WTC11 (cell line): ENCODE measurements around the gene NTF3.

Experiments used
- CREB1 ChIP-seq: sonication (generic); formaldehyde crosslinking; IDR thresholded peaks from 2 replicates; pipeline ENCODE4 v1.8.0; 2023; ENCODE audit warnings: mild to moderate bottlenecking, missing genetic modification reagents
- CTCF ChIP-seq: fragments of 200-600 bp; IDR thresholded peaks from 2 replicates; pipeline ENCODE4 v1.8.0; 2022; ENCODE audit warnings: antibody characterized with exemption
- ESRRA ChIP-seq: sonication (generic); formaldehyde crosslinking; IDR thresholded peaks from 2 replicates; pipeline ENCODE4 v1.8.1; 2022; ENCODE audit warnings: mild to moderate bottlenecking, missing genetic modification reagents, borderline replicate concordance
- FOXJ3 ChIP-seq: sonication (generic); formaldehyde crosslinking; IDR thresholded peaks from 2 replicates; pipeline ENCODE4 v1.9.0; 2021; ENCODE audit warnings: missing genetic modification reagents, mild to moderate bottlenecking, borderline replicate concordance
- GTF2I ChIP-seq: fragments of 250-450 bp; sonication (Bioruptor Pico); conservative IDR thresholded peaks from 2 replicates; pipeline ENCODE4 v1.4.0; 2021; ENCODE audit warnings: mild to moderate bottlenecking
- NR2C2 ChIP-seq: sonication (generic); formaldehyde crosslinking; IDR thresholded peaks from 2 replicates; pipeline ENCODE4 v1.8.0; 2022; ENCODE audit warnings: mild to moderate bottlenecking, missing genetic modification reagents
- NR3C1 ChIP-seq: sonication (generic); formaldehyde crosslinking; conservative IDR thresholded peaks from 2 replicates; pipeline ENCODE4 v1.8.1; 2023; ENCODE audit warnings: low read depth, mild to moderate bottlenecking, missing genetic modification reagents
- SMAD4 ChIP-seq: sonication (generic); formaldehyde crosslinking; IDR thresholded peaks from 2 replicates; pipeline ENCODE4 v1.8.0; 2022; ENCODE audit warnings: mild to moderate bottlenecking, missing genetic modification reagents
- TEAD4 ChIP-seq: sonication (generic); formaldehyde crosslinking; IDR thresholded peaks from 2 replicates; pipeline ENCODE4 v1.8.0; 2022; ENCODE audit warnings: mild to moderate bottlenecking, missing genetic modification reagents
- ZBTB21 ChIP-seq: sonication (generic); formaldehyde crosslinking; IDR thresholded peaks from 2 replicates; pipeline ENCODE4 v1.8.1; 2023; ENCODE audit warnings: mild to moderate bottlenecking, missing genetic modification reagents, borderline replicate concordance
- ZBTB43 ChIP-seq: sonication (generic); formaldehyde crosslinking; IDR thresholded peaks from 2 replicates; pipeline ENCODE4 v1.8.1; 2023; ENCODE audit warnings: mild to moderate bottlenecking, missing genetic modification reagents
- ZNF121 ChIP-seq: sonication (generic); formaldehyde crosslinking; IDR thresholded peaks from 2 replicates; pipeline ENCODE4 v1.8.0; 2023; ENCODE audit warnings: missing genetic modification reagents
- ZNF396 ChIP-seq: fragments of 250-450 bp; sonication (Bioruptor Pico); IDR thresholded peaks from 2 replicates; pipeline ENCODE4 v1.8.0; 2021; ENCODE audit warnings: mild to moderate bottlenecking, moderate library complexity, borderline replicate concordance

- TF ChIP-seq NR3C1 (no peak), CTCF (no peak), CREB1 (CRISPR knock-in tag) (no peak), FOXJ3 (CRISPR knock-in tag) (no peak), ZNF396 (no peak), ZBTB21 (CRISPR knock-in tag) (no peak), SMAD4 (CRISPR knock-in tag) (no peak), TEAD4 (no peak), ZNF121 (CRISPR knock-in tag) (no peak), NR2C2 (CRISPR knock-in tag) (no peak), ESRRA (no peak), ZBTB43 (CRISPR knock-in tag) (no peak), GTF2I (CRISPR knock-in tag) (no peak)
Measured at GRCh38 chr12:5458229-5459050, 26.5 kb downstream of the NTF3 start.
